ENCODE results near the gene YAF2.
A peak's percentile ranks its signal among the peaks of the same experiment; 100 is the strongest.
"Not testable (repeated sequence)": the region's sequence is repeated elsewhere in the genome, so short reads cannot be mapped to it uniquely, and the experiment has no call there.

YAF2 gene

GRCh38 chr12:42192258-42192657 lies 45.8 kb downstream of the YAF2 start:
- no peak for DNase-seq

- DNase-seq = no peak
Observed at GRCh38 chr12:42190376-42190775, 47.7 kb downstream of the YAF2 start.

- DNase-seq = not testable (repeated sequence)
Observed at GRCh38 chr12:42188275-42188674, 49.8 kb downstream of the YAF2 start.

- DNase-seq = no peak
Observed at GRCh38 chr12:42187799-42188198, 50.2 kb downstream of the YAF2 start.

- no peak for DNase-seq
Observed at GRCh38 chr12:42186793-42187192, 51.3 kb downstream of the YAF2 start.

- DNase-seq = no peak
Observed at GRCh38 chr12:42182394-42182793, 55.7 kb downstream of the YAF2 start.

GRCh38 chr12:42180990-42181596 lies 57.0 kb downstream of the YAF2 start:
- no peak for DNase-seq

GRCh38 chr12:42178101-42178500 lies 59.9 kb downstream of the YAF2 start:
- DNase-seq = no peak

GRCh38 chr12:42174978-42175377 lies 63.1 kb downstream of the YAF2 start:
- DNase-seq = no peak

GRCh38 chr12:42173961-42174521 lies 64.0 kb downstream of the YAF2 start:
- DNase-seq = no peak

GRCh38 chr12:42172441-42173210 lies 65.4 kb downstream of the YAF2 start:
- no peak for DNase-seq

- DNase-seq = no peak
Observed at GRCh38 chr12:42167711-42168110, 70.3 kb downstream of the YAF2 start.

GRCh38 chr12:42166501-42166900 lies 71.5 kb downstream of the YAF2 start:
- DNase-seq = no peak

- no peak for DNase-seq
Observed at GRCh38 chr12:42163913-42164312, 74.1 kb downstream of the YAF2 start.

GRCh38 chr12:42162965-42163364 lies 75.1 kb downstream of the YAF2 start:
- no peak for DNase-seq

- DNase-seq = no peak
Observed at GRCh38 chr12:42162193-42162592, 75.9 kb downstream of the YAF2 start.

GRCh38 chr12:42161529-42161928 lies 76.5 kb downstream of the YAF2 start:
- no peak for DNase-seq

GRCh38 chr12:42156232-42156631 lies 81.8 kb downstream of the YAF2 start:
- no peak for DNase-seq

GRCh38 chr12:42145552-42146215 lies 92.4 kb downstream of the YAF2 start:
- DNase-seq = no peak

GRCh38 chr12:42145197-42145549 lies 92.9 kb downstream of the YAF2 start:
- DNase-seq = no peak

GRCh38 chr12:42144408-42145196 lies 93.4 kb downstream of the YAF2 start, which contains the start of gene GXYLT1:
Gene GXYLT1, minus strand, starts transcription at chr12:42144874. Its CDS starts 228 bp downstream, at chr12:42144646.
- DNase-seq = peak; percentile 81

- no peak for DNase-seq
Observed at GRCh38 chr12:42144158-42144407, 94.0 kb downstream of the YAF2 start.

GRCh38 chr12:42143452-42144157 lies 94.4 kb downstream of the YAF2 start:
- DNase-seq = no peak
